HG02970 (cell line): ENCODE data around the gene ADGRB2.

ENCODE experiments used
- ATAC-seq: cut with Tn5 transposase; IDR thresholded peaks from one replicate; pipeline ENCODE4 v1.9.1; 2021; ENCODE audit warnings: mild to moderate bottlenecking, moderate library complexity, moderate number of reproducible peaks; ENCODE audit not compliant: unreplicated experiment, low FRiP score

Gene ADGRB2

GRCh38 chr1:31764312-31765040, at the start of gene ADGRB2:
TSS of gene ADGRB2 (minus strand) at chr1:31764340. CDS start at chr1:31757221, 7,119 bp downstream.
- no peak for ATAC-seq

GRCh38 chr1:31812158-31812829, 48.2 kb upstream of the ADGRB2 start:
- ATAC-seq, result no peak

- no peak for ATAC-seq
Measured at GRCh38 chr1:31811605-31812004, 47.5 kb upstream of the ADGRB2 start.

GRCh38 chr1:31809698-31810097, 45.6 kb upstream of the ADGRB2 start:
- no peak for ATAC-seq

- ATAC-seq, result no peak
Measured at GRCh38 chr1:31807273-31808048, 43.3 kb upstream of the ADGRB2 start.

- ATAC-seq, result no peak
Measured at GRCh38 chr1:31805318-31805717, 41.2 kb upstream of the ADGRB2 start.

GRCh38 chr1:31804098-31804497, 40.0 kb upstream of the ADGRB2 start:
- no peak for ATAC-seq

- ATAC-seq, result no peak
Measured at GRCh38 chr1:31803610-31804009, 39.5 kb upstream of the ADGRB2 start.

- ATAC-seq, result no peak
Measured at GRCh38 chr1:31802190-31803150, 38.3 kb upstream of the ADGRB2 start.

- no peak for ATAC-seq
Measured at GRCh38 chr1:31801458-31801857, 37.3 kb upstream of the ADGRB2 start.

- no peak for ATAC-seq
Measured at GRCh38 chr1:31800674-31800967, 36.5 kb upstream of the ADGRB2 start.

GRCh38 chr1:31799895-31800673, 35.9 kb upstream of the ADGRB2 start:
- ATAC-seq, result no peak

GRCh38 chr1:31799196-31799894, 35.2 kb upstream of the ADGRB2 start:
- ATAC-seq, result no peak

- no peak for ATAC-seq
Measured at GRCh38 chr1:31798433-31799195, 34.5 kb upstream of the ADGRB2 start.

GRCh38 chr1:31798086-31798432, 33.9 kb upstream of the ADGRB2 start:
- no peak for ATAC-seq

- ATAC-seq, result no peak
Measured at GRCh38 chr1:31797216-31797615, 33.1 kb upstream of the ADGRB2 start.

- no peak for ATAC-seq
Measured at GRCh38 chr1:31796707-31797106, 32.6 kb upstream of the ADGRB2 start.

GRCh38 chr1:31795801-31796621, 31.9 kb upstream of the ADGRB2 start:
- no peak for ATAC-seq
